Peyer's patch (tissue), 4 donors: ENCODE measurements around the gene CDH10. TPM values are rescaled to one million over a fixed set of nuclear protein-coding genes. Genes with fewer than 3 reads are reported as not detected.

Experiments used
- DNase-seq, 3 donors: peaks; one replicate each; pipeline ENCODE4 v3.0.0-alpha.2; 2017 to 2019
- H3K27ac ChIP-seq, 4 donors: fragments of 200-600 bp; sonication (generic); one replicate each; pipeline ENCODE4 v1.5.1; 2016 to 2019
- H3K27me3 ChIP-seq, 2 donors: fragments of 200-600 bp; sonication (generic); one replicate each; pipeline ENCODE4 v1.5.1; 2019
- H3K36me3 ChIP-seq, 3 donors: fragments of 200-600 bp; sonication (generic); one replicate each; pipeline ENCODE4 v1.5.1; 2016 to 2019
- H3K4me1 ChIP-seq, 4 donors: fragments of 200-600 bp; sonication (generic); one replicate each; pipeline ENCODE4 v1.5.1; 2016 to 2019
- H3K4me3 ChIP-seq, 4 donors: fragments of 200-600 bp; sonication (generic); 1 replicate in 3 of 4; 2 replicates in 1 of 4; pipeline ENCODE4 v1.5.1; 2016 to 2019; ENCODE audit warnings: mild to moderate bottlenecking in 1 of 4
- H3K9me3 ChIP-seq, 4 donors: fragments of 200-600 bp; sonication (generic); one replicate each; pipeline ENCODE4 v1.5.1; 2016 to 2019; ENCODE audit warnings: mild to moderate bottlenecking in 1 of 4
- POLR2A ChIP-seq, 2 donors: fragments of 450-650 bp; IDR thresholded peaks; one replicate each; pipeline ENCODE4 v1.5.1; 2017; ENCODE audit warnings: antibody characterized with exemption in 2 of 2, mild to moderate bottlenecking in 2 of 2, moderate library complexity in 2 of 2
- total RNA-seq, 4 donors: library from RNA; depleted of rRNA; stranded (reverse); fragments of >200 nt; gene quantifications; one replicate each; pipeline ENCODE4 v1.1.0, GENCODE V29; 2016
- TF ChIP-seq, protein P1 (sequence below), 6 experiments: fragments of 450-650 bp in 4 of 6; fragments of 200-600 bp in 2 of 6; sonication (generic) in 1 of 6; IDR thresholded peaks; one replicate each; pipeline ENCODE4 v1.5.1; 2017 to 2019; ENCODE audit warnings: antibody characterized with exemption in 6 of 6, mild to moderate bottlenecking in 3 of 6, moderate library complexity in 1 of 6

CDH10 gene
- total RNA-seq, 4 donors from 2014 or later: not detected

DNA sequence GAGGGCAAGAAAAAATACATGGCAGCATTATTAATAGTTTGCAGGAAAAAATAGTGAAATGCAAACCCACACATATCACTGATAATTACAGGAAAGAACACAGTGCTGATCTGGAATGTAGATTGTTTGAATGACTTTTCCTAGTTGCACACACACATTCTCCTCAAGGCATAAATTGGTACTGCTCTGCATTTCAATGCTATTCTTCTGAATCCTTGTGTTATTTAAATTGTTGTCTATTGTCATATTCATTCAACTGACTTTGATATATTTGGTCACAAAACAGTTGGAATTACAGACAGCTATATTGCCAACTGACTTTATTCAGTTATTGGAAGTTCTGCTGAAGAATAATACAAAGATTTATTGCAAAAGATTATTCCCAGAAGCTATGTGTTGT lies 139.5 kb downstream of the CDH10 start:
- no peak for DNase-seq
- Histone ChIP-seq H3K36me3 (no peaks in the 10 kb centered on the region), H3K4me3 (no peak overlapping the region), H3K27me3 (no peaks in the 10 kb centered on the region), H3K4me1 (no peaks in the 10 kb centered on the region), H3K9me3 (no peaks in the 10 kb centered on the region), H3K27ac (no peak overlapping the region)
- TF ChIP-seq POLR2A (IDR thresholded peaks at IDR 0.05): no peak

DNA sequence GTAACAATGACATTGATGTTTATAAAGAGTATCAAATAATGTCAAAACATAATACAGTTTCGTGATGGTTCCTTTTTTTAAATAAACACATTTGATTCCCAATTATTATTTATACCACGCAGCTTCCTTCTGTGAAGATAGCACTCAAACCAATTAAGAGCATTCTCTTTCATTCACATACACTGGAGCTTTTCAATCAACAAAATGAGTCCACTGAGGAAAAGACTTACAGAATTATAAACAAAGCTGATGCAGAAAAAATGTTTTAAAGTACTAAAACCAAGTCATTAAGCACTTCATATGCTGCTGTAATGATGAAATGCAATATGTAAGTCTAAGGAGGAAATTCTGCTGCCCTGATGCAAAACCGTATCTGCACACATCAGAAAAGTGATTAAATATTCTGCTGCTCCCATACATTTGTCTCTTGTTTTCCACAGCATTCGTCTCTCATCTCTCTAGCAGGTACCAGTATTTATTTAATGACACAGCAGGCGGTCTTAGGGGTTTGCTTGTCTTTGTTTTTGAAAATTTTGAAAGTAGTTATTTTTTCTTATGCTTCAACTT lies 147.1 kb downstream of the CDH10 start:
- TF ChIP-seq, protein P1, sequence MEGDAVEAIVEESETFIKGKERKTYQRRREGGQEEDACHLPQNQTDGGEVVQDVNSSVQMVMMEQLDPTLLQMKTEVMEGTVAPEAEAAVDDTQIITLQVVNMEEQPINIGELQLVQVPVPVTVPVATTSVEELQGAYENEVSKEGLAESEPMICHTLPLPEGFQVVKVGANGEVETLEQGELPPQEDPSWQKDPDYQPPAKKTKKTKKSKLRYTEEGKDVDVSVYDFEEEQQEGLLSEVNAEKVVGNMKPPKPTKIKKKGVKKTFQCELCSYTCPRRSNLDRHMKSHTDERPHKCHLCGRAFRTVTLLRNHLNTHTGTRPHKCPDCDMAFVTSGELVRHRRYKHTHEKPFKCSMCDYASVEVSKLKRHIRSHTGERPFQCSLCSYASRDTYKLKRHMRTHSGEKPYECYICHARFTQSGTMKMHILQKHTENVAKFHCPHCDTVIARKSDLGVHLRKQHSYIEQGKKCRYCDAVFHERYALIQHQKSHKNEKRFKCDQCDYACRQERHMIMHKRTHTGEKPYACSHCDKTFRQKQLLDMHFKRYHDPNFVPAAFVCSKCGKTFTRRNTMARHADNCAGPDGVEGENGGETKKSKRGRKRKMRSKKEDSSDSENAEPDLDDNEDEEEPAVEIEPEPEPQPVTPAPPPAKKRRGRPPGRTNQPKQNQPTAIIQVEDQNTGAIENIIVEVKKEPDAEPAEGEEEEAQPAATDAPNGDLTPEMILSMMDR (IDR thresholded peaks at IDR 0.05): no peak
- no peak for TF ChIP-seq POLR2A (IDR thresholded peaks at IDR 0.05)
- Histone ChIP-seq H3K4me1 (no peaks in the 10 kb centered on the region), H3K9me3 (no peaks in the 10 kb centered on the region), H3K27ac (no peak overlapping the region), H3K36me3 (no peaks in the 10 kb centered on the region), H3K4me3 (no peak overlapping the region), H3K27me3 (no peaks in the 10 kb centered on the region)
- DNase-seq: no peak

DNA sequence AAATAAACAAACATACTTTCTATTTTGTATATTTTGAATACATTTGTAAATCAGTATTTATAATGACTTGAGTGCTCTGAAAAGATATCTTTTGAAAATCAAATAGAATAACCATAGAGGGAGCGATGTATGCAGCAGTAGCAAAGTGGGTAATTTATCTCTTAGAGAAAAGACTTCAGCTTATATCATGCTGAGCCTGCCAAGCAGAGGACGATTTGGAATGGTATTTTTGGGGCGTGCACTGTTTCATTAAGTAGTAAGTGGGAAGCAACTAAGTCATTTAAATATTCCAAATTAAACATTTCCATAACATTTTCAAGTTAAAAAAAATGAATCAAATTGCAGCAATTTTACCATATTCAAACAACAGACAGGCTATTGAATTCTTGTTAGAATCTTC lies 147.6 kb downstream of the CDH10 start:
- no peaks in the 10 kb centered on the region for H3K36me3 ChIP-seq
- H3K4me3 ChIP-seq: no peak overlapping the region
- no peaks in the 10 kb centered on the region for H3K4me1 ChIP-seq
- H3K9me3 ChIP-seq: no peaks in the 10 kb centered on the region
- TF ChIP-seq, protein P1 (IDR thresholded peaks at IDR 0.05): no peak
- no peak for TF ChIP-seq POLR2A (IDR thresholded peaks at IDR 0.05)
- DNase-seq: no peak
- no peaks in the 10 kb centered on the region for H3K27me3 ChIP-seq
- H3K27ac ChIP-seq: no peak overlapping the region

DNA sequence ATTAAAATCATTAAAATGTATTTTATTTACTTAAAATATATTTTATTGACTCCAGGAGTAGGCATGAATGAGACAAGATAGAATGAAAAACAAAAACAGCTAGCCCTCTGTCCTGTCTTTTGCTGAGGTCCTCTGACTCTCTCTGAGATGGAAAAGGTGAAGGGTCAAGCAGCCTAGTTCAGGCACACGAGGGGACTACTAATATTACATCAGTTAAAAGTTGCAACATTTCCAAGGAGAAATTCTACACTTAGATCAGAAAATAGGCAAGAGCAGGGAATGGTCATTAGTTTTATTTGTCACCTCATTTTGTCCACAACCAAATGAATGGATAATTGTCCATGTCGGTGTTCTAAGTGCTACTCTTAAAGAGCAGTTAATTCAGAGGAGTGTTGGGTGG lies 148.5 kb downstream of the CDH10 start:
- TF ChIP-seq, protein P1 (IDR thresholded peaks at IDR 0.05): no peak
- no peak for TF ChIP-seq POLR2A (IDR thresholded peaks at IDR 0.05)
- H3K27ac ChIP-seq: no peak overlapping the region
- H3K4me1 ChIP-seq: no peaks in the 10 kb centered on the region

DNA sequence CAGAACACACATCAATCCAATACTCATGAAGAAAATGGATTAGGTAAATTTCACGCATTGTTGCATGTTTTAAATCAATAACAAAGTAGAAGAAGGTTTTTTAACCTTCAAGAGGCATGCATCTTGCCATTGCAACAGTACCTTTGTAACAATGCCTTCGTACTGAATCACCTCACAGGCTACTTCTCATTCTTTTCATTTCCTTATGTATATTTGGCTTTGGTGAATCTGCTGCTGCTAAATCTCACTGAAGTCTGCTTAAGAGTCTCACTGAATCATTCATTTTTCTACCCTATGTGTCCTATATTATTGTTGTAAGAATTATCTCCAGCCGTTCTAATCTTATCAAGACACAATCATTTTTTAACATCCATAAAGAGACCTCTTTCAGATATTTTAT lies 152.5 kb downstream of the CDH10 start:
- Histone ChIP-seq H3K4me1 (no peaks in the 10 kb centered on the region), H3K4me3 (no peak overlapping the region), H3K27ac (no peak overlapping the region), H3K36me3 (no peaks in the 10 kb centered on the region), H3K9me3 (no peaks in the 10 kb centered on the region), H3K27me3 (no peaks in the 10 kb centered on the region)
- TF ChIP-seq POLR2A (IDR thresholded peaks at IDR 0.05): no peak
- TF ChIP-seq, protein P1 (IDR thresholded peaks at IDR 0.05): no peak
- DNase-seq: no peak

More for the DNA sequence above, 148.5 kb downstream of the CDH10 start:
- no peaks in the 10 kb centered on the region for H3K27me3 ChIP-seq
- DNase-seq: no peak
- no peaks in the 10 kb centered on the region for H3K9me3 ChIP-seq
- H3K4me3 ChIP-seq: no peak overlapping the region
- no peaks in the 10 kb centered on the region for H3K36me3 ChIP-seq

DNA sequence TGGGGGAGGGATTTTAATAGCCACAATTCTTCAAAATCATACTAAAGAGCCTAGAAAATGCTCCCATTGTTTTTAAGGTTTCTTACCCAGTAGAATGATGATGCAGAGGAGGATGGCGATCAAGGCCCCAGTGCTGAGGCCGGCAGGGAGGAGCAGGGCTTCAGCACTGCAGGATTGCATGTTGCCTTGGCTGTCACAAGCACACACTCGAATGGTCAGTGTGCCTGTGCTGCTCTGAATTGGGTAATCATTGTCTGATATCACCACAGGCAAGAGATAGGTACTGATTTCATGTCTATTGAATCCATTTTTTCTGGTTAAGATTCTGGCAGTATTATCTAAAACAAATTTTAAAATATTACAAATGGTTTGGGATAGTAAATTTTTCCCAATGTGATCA lies 153.3 kb downstream of the CDH10 start:
- no peaks in the 10 kb centered on the region for H3K9me3 ChIP-seq
- no peak overlapping the region for H3K27ac ChIP-seq
- no peaks in the 10 kb centered on the region for H3K27me3 ChIP-seq
- H3K36me3 ChIP-seq: no peaks in the 10 kb centered on the region
- TF ChIP-seq POLR2A (IDR thresholded peaks at IDR 0.05): no peak
- TF ChIP-seq, protein P1 (IDR thresholded peaks at IDR 0.05): no peak
- no peaks in the 10 kb centered on the region for H3K4me1 ChIP-seq
- no peak for DNase-seq
- H3K4me3 ChIP-seq: no peak overlapping the region
